HepG2 (cell line): ENCODE measurements around the gene NME4. TPM values are rescaled to one million over a fixed set of nuclear protein-coding genes. Genes with fewer than 3 reads are reported as not detected.
A peak's percentile ranks its signal among the peaks of the same experiment; 100 is the strongest.

ENCODE experiments used
- EED ChIP-seq: sonication (generic); formaldehyde crosslinking; IDR thresholded peaks from 2 replicates; pipeline ENCODE4 v1.5.0; 2020; ENCODE audit warnings: mild to moderate bottlenecking, missing genetic modification reagents
- ESRRA ChIP-seq: sonication (generic); formaldehyde crosslinking; IDR thresholded peaks from 2 replicates; pipeline ENCODE4 v1.5.1; 2020; ENCODE audit warnings: mild to moderate bottlenecking, low read depth, missing genetic modification reagents
- FOXJ3 ChIP-seq: sonication (generic); formaldehyde crosslinking; IDR thresholded peaks from 2 replicates; pipeline ENCODE4 v1.4.0; 2020; ENCODE audit warnings: missing genetic modification reagents, mild to moderate bottlenecking, borderline replicate concordance
- NFIB ChIP-seq: sonication (generic); formaldehyde crosslinking; IDR thresholded peaks from 2 replicates; pipeline ENCODE4 v1.9.0; 2021; ENCODE audit warnings: missing genetic modification reagents, mild to moderate bottlenecking, borderline replicate concordance
- PITX1 ChIP-seq: sonication (generic); formaldehyde crosslinking; IDR thresholded peaks from 2 replicates; pipeline ENCODE4 v1.5.1; 2020; ENCODE audit warnings: mild to moderate bottlenecking, missing genetic modification reagents
- ZBTB40 ChIP-seq, 2 experiments: fragments of 450-650 bp in 1 of 2; sonication (generic) in 1 of 2; formaldehyde crosslinking in 1 of 2; IDR thresholded peaks; 2 replicates each; pipeline versions ENCODE4 v1.6.1 to v1.8.0; 2016 to 2022; ENCODE audit warnings: antibody characterized with exemption in 1 of 2, mild to moderate bottlenecking in 1 of 2, missing genetic modification reagents in 1 of 2
- ZNF850 ChIP-seq: sonication (generic); formaldehyde crosslinking; conservative IDR thresholded peaks from 2 replicates; pipeline ENCODE4 v1.9.0; 2021; ENCODE audit warnings: mild to moderate bottlenecking, missing genetic modification reagents
- polyA plus RNA-seq, 8 experiments: library from polyadenylated mRNA; depleted of rRNA in 3 of 8; stranded (reverse) in 7 of 8; unstranded in 1 of 8; fragments of >200 nt; fragmentation: Illumina TruSeq in 4 of 8; extraction: Trizol in 4 of 8; gene quantifications; 2 replicates each; pipeline versions ENCODE4 v1.2.1 to v1.2.3, GENCODE V29; 2011 to 2016; ENCODE audit warnings: low read depth in 4 of 8, missing spikeins in 1 of 8, mixed read lengths in 1 of 8; ENCODE audit not compliant: insufficient read depth in 1 of 8
- total RNA-seq, 5 experiments: library from RNA; depleted of rRNA; stranded (reverse); fragments of >200 nt; fragmentation: Illumina TruSeq; extraction: Trizol; gene quantifications; 2 replicates each; pipeline ENCODE4 v1.2.3, GENCODE V29; 2016; ENCODE audit warnings: low read depth in 1 of 5
- TF ChIP-seq, protein P1 (sequence below): sonication (generic); formaldehyde crosslinking; IDR thresholded peaks from 2 replicates; pipeline ENCODE4 v1.5.0; 2020; ENCODE audit warnings: mild to moderate bottlenecking, missing genetic modification reagents, borderline replicate concordance
- TF ChIP-seq, protein P2 (sequence below), 2 experiments: sonication (generic) in 1 of 2; formaldehyde crosslinking in 1 of 2; IDR thresholded peaks; 2 replicates each; pipeline versions ENCODE4 v1.6.1 to v1.9.0; 2014 to 2022; ENCODE audit warnings: antibody characterized with exemption in 1 of 2, borderline replicate concordance in 1 of 2, inconsistent platforms in 1 of 2, low read depth in 1 of 2, missing genetic modification reagents in 1 of 2

Gene NME4
- total and polyA plus RNA-seq, 2 of the 13 experiments (the other 11 are each of a cell fraction or from before 2014, with no cell fraction given): 121 to 263 TPM

DNA sequence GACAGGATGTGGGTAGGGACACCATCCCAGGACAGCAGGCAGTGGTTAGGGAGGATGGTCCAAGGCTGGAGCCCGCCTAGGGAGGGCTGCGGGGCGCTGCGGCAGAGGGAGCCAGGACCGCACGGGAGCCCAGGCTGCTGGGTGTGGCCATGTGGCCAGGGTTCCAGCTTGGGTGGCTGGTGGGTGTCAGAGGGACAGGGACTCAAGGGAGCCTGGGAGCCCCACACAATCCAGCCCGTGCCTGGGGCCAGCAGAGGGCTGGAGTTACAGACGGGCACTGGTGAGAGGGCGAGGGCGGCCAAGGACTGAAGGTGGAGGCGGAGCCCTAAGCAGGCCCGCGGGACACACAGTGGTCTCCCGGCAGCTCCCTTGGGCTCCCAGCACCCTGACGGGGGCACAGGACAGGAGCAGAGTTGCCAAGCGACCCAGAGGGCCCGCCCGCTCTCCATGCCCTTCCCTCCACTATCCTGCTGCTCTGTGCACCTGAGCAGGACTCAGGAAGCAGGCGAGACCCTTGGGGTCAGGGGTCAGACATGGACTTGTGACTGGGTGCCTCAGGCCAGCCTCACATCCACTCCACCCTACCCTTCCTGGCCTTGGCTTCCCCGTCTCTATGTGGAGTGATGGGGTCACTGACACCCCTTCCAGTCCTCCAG, 33.8 kb upstream of the NME4 start (continued):
- TF ChIP-seq, protein P1, sequence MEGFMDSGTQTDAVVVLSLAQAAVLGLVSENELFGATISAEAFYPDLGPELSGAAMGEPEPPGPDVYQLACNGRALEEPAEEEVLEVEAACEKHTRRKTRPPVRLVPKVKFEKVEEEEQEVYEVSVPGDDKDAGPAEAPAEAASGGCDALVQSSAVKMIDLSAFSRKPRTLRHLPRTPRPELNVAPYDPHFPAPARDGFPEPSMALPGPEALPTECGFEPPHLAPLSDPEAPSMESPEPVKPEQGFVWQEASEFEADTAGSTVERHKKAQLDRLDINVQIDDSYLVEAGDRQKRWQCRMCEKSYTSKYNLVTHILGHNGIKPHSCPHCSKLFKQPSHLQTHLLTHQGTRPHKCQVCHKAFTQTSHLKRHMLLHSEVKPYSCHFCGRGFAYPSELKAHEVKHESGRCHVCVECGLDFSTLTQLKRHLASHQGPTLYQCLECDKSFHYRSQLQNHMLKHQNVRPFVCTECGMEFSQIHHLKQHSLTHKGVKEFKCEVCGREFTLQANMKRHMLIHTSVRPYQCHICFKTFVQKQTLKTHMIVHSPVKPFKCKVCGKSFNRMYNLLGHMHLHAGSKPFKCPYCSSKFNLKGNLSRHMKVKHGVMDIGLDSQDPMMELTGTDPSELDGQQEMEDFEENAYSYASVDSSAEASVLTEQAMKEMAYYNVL: no peak
- TF ChIP-seq, protein P2, sequence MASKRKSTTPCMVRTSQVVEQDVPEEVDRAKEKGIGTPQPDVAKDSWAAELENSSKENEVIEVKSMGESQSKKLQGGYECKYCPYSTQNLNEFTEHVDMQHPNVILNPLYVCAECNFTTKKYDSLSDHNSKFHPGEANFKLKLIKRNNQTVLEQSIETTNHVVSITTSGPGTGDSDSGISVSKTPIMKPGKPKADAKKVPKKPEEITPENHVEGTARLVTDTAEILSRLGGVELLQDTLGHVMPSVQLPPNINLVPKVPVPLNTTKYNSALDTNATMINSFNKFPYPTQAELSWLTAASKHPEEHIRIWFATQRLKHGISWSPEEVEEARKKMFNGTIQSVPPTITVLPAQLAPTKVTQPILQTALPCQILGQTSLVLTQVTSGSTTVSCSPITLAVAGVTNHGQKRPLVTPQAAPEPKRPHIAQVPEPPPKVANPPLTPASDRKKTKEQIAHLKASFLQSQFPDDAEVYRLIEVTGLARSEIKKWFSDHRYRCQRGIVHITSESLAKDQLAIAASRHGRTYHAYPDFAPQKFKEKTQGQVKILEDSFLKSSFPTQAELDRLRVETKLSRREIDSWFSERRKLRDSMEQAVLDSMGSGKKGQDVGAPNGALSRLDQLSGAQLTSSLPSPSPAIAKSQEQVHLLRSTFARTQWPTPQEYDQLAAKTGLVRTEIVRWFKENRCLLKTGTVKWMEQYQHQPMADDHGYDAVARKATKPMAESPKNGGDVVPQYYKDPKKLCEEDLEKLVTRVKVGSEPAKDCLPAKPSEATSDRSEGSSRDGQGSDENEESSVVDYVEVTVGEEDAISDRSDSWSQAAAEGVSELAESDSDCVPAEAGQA (IDR thresholded peaks at IDR 0.05; ENCODE audit: low read depth): 0 out of 2 replicates have a peak, but pooled peaks have one; percentile 15
- TF ChIP-seq, protein P2 (CRISPR knock-in tag; IDR thresholded peaks at IDR 0.05; ENCODE audit: borderline replicate concordance): no peak
- TF ChIP-seq ESRRA: no peak
- no peak; the same call in 1 of the 2 replicates for TF ChIP-seq PITX1
- TF ChIP-seq ZBTB40 (IDR thresholded peaks at IDR 0.05): no peak
- peak; percentile 52; the same call in 1 of the 2 replicates for TF ChIP-seq ZBTB40 (CRISPR knock-in tag; IDR thresholded peaks at IDR 0.05)
- TF ChIP-seq NFIB (CRISPR knock-in tag): no peak
- TF ChIP-seq FOXJ3 (CRISPR knock-in tag): no peak
- no peak for TF ChIP-seq EED
- no peak for TF ChIP-seq ZNF850 (CRISPR knock-in tag)
